Caco-2 (cell line): ENCODE data around the gene MED13L. TPM values are rescaled to one million over a fixed set of nuclear protein-coding genes. Genes with fewer than 3 reads are reported as not detected.

ENCODE experiments used
- BruUV-seq: library from RNA; stranded (reverse); fragments of 400-500 nt; replicated peaks from 2 replicates; lab custom pipeline; 2021; lab: Mats Ljungman, UMichigan
- CTCF ChIA-PET: fragments of 300-600 bp; sonication (Branson Sonifier 250); formaldehyde crosslinking; loops from one replicate; lab custom pipeline; 2022; ENCODE audit warnings: antibody characterized with exemption; lab: Charles Lee
- POLR2A ChIA-PET: fragments of 300-600 bp; sonication (Branson Sonifier 250); formaldehyde crosslinking; loops from one replicate; lab custom pipeline; 2022; ENCODE audit warnings: antibody characterized with exemption; lab: Charles Lee
- DNase-seq, 2 experiments: peaks; one replicate each; pipeline versions ENCODE4 v3.0.0 to v3.0.0-alpha.2; 2020 to 2022
- H3K27me3 ChIP-seq: replicated peaks from 2 replicates; pipeline ENCODE4 v1.6.0; 2011; ENCODE audit warnings: low read length; ENCODE audit not compliant: control insufficient read depth, insufficient read depth
- H3K36me3 ChIP-seq: 2 replicates; pipeline ENCODE4 v1.5.1; 2011; ENCODE audit warnings: low read length; ENCODE audit not compliant: control insufficient read depth, insufficient read depth
- H3K4me1 ChIP-seq: fragments of 250-450 bp; sonication (Bioruptor Pico); 2 replicates; pipeline ENCODE4 v1.5.1; 2020; ENCODE audit warnings: mild to moderate bottlenecking
- H3K4me3 ChIP-seq: 2 replicates; pipeline ENCODE4 v1.5.1; 2011; ENCODE audit warnings: low read depth, mild to moderate bottlenecking, control low read depth, low read length
- H3K9me3 ChIP-seq: fragments of 250-450 bp; sonication (Bioruptor Pico); 2 replicates; pipeline ENCODE4 v1.5.1; 2020; ENCODE audit warnings: mild to moderate bottlenecking, moderate library complexity
- H3K27ac Mint-ChIP-seq: one replicate; pipeline ENCODE4 v1.8.0; 2022; ENCODE audit warnings: mixed read lengths; ENCODE audit not compliant: unreplicated experiment
- H3K27me3 Mint-ChIP-seq: one replicate; pipeline ENCODE4 v1.8.0; 2022; ENCODE audit warnings: mixed read lengths; ENCODE audit not compliant: insufficient read depth, unreplicated experiment
- H3K36me3 Mint-ChIP-seq: one replicate; pipeline ENCODE4 v1.8.0; 2022; ENCODE audit warnings: mild to moderate bottlenecking, mixed read lengths; ENCODE audit not compliant: insufficient read depth, unreplicated experiment
- H3K4me1 Mint-ChIP-seq: one replicate; pipeline ENCODE4 v1.8.0; 2022; ENCODE audit warnings: low read depth, mixed read lengths; ENCODE audit not compliant: unreplicated experiment
- H3K4me3 Mint-ChIP-seq: one replicate; pipeline ENCODE4 v1.8.0; 2022; ENCODE audit warnings: mild to moderate bottlenecking, moderate library complexity, mixed read lengths; ENCODE audit not compliant: unreplicated experiment
- H3K9me3 Mint-ChIP-seq: one replicate; pipeline ENCODE4 v1.8.0; 2022; ENCODE audit warnings: mixed read lengths; ENCODE audit not compliant: unreplicated experiment
- CTCF ChIP-seq, 2 experiments: fragments of 200-600 bp in 1 of 2; IDR thresholded peaks; 1 replicate in 1 of 2; 2 replicates in 1 of 2; pipeline versions ENCODE4 v1.5.1 to v1.8.0; 2011 to 2022; ENCODE audit warnings: antibody characterized with exemption in 1 of 2, control low read depth in 1 of 2, inconsistent platforms in 1 of 2, low read depth in 1 of 2, low read length in 1 of 2, mild to moderate bottlenecking in 1 of 2, moderate library complexity in 1 of 2; ENCODE audit not compliant: insufficient read depth in 1 of 2, severe bottlenecking in 1 of 2, unreplicated experiment in 1 of 2
- intact Hi-C: fragments of 100-400 bp; cut with micrococcal nuclease; formaldehyde crosslinking; loops from one replicate; pipeline ENCODE4 v1.10.0; 2022; ENCODE audit not compliant: unreplicated experiment
- total RNA-seq: library from RNA; stranded (reverse); gene quantifications from 2 replicates; pipeline ENCODE4 v1.2.3, GENCODE V29; 2022

MED13L gene
- total RNA-seq, 1 experiment from 2014 or later = 160 TPM

GRCh38 chr12:116233669-116234068 lies 43.8 kb downstream of the MED13L start:
- Histone ChIP-seq H3K4me3 (no peak overlapping the region), H3K9me3 (no peaks in the 10 kb centered on the region), H3K4me1 (peaks cover 6% of the 10 kb centered on the region; the same call in 1 of the 2 replicates), H3K36me3 (no peaks in the 10 kb centered on the region; the same call in 1 of the 2 replicates), H3K27me3 (no peaks in the 10 kb centered on the region)
- intact Hi-C loops = loop anchor here (2.0 to 10.0 kb wide), 2 partner anchors 169 to 235 kb away; no protein-coding TSS in a partner anchor
- POLR2A ChIA-PET = no interaction called here
- no peak overlapping the region for H3K4me3 Mint-ChIP-seq
- H3K27me3 Mint-ChIP-seq = no peaks in the 10 kb centered on the region
- CTCF ChIA-PET = no interaction called here
- H3K4me1 Mint-ChIP-seq = peaks cover 16% of the 10 kb centered on the region
- H3K9me3 Mint-ChIP-seq = no peaks in the 10 kb centered on the region
- no peak for TF ChIP-seq CTCF (IDR thresholded peaks at IDR 0.05; ENCODE audit: insufficient read depth in 1 of 2, low read depth in 1 of 2, low read length in 1 of 2, severe bottlenecking in 1 of 2, unreplicated experiment in 1 of 2)
- DNase-seq = no peak
- H3K27ac Mint-ChIP-seq = no peak overlapping the region
- no TSS peak for BruUV-seq
- peaks cover 30% of the 10 kb centered on the region for H3K36me3 Mint-ChIP-seq

- Mint-ChIP-seq H3K27me3 (no peaks in the 10 kb centered on the region), H3K27ac (no peak overlapping the region), H3K4me3 (no peak overlapping the region), H3K9me3 (no peaks in the 10 kb centered on the region), H3K36me3 (peaks cover 35% of the 10 kb centered on the region), H3K4me1 (no peaks in the 10 kb centered on the region)
- no peak overlapping the region for H3K4me3 ChIP-seq
- H3K36me3 ChIP-seq = no peaks in the 10 kb centered on the region; the same call in none of the 2 replicates
- H3K9me3 ChIP-seq = no peaks in the 10 kb centered on the region
- intact Hi-C loops = no loop called here
- no TSS peak for BruUV-seq
- no peak for DNase-seq
- POLR2A ChIA-PET = no interaction called here
- no peaks in the 10 kb centered on the region for H3K27me3 ChIP-seq
- CTCF ChIA-PET = no interaction called here
- TF ChIP-seq CTCF (IDR thresholded peaks at IDR 0.05; ENCODE audit: insufficient read depth in 1 of 2, low read depth in 1 of 2, low read length in 1 of 2, severe bottlenecking in 1 of 2, unreplicated experiment in 1 of 2) = no peak
- no peaks in the 10 kb centered on the region for H3K4me1 ChIP-seq
These were observed 49.7 kb downstream of the MED13L start for GRCh38 chr12:116227811-116228210.

- H3K27me3 ChIP-seq = no peaks in the 10 kb centered on the region
- peaks cover 31% of the 10 kb centered on the region for H3K36me3 Mint-ChIP-seq
- H3K4me3 Mint-ChIP-seq = no peak overlapping the region
- ChIA-PET POLR2A (no interaction called here), CTCF (no interaction called here)
- H3K27ac Mint-ChIP-seq = no peak overlapping the region
- H3K9me3 Mint-ChIP-seq = no peaks in the 10 kb centered on the region
- H3K4me1 Mint-ChIP-seq = no peaks in the 10 kb centered on the region
- intact Hi-C loops = no loop called here
- H3K4me1 ChIP-seq = no peaks in the 10 kb centered on the region
- no peaks in the 10 kb centered on the region for H3K27me3 Mint-ChIP-seq
- TF ChIP-seq CTCF (IDR thresholded peaks at IDR 0.05; ENCODE audit: insufficient read depth in 1 of 2, low read depth in 1 of 2, low read length in 1 of 2, severe bottlenecking in 1 of 2, unreplicated experiment in 1 of 2) = no peak
- no TSS peak for BruUV-seq
- DNase-seq = no peak
- no peaks in the 10 kb centered on the region; the same call in 1 of the 2 replicates for H3K36me3 ChIP-seq
- no peak overlapping the region for H3K4me3 ChIP-seq
- H3K9me3 ChIP-seq = no peaks in the 10 kb centered on the region
These were observed 51.5 kb downstream of the MED13L start for GRCh38 chr12:116226026-116226425.
